BJ (cell line): ENCODE results near the gene KIAA0232. TPM values are rescaled to one million over a fixed set of nuclear protein-coding genes. Genes with fewer than 3 reads are reported as not detected.

Experiments used
- CTCF ChIA-PET: fragments of 350-600 bp; formaldehyde crosslinking; extraction: SDS; loops from one replicate; lab custom pipeline; 2021; ENCODE audit warnings: antibody characterized with exemption, inconsistent platforms; lab: Yijun Ruan, JAX
- POLR2A ChIA-PET: fragments of 300-600 bp; sonication (Branson Sonifier 250); formaldehyde crosslinking; extraction: SDS; loops from one replicate; lab custom pipeline; 2021; ENCODE audit warnings: antibody characterized with exemption; lab: Charles Lee
- DNase-seq: peaks from one replicate; pipeline ENCODE4 v3.0.0-alpha.2; 2011; ENCODE audit warnings: low read depth
- H3K27me3 ChIP-seq: 2 replicates; pipeline ENCODE4 v1.6.0; 2011; ENCODE audit warnings: low read length; ENCODE audit not compliant: control insufficient read depth, insufficient read depth
- H3K36me3 ChIP-seq: 2 replicates; pipeline ENCODE4 v1.5.1; 2011; ENCODE audit warnings: low read length; ENCODE audit not compliant: control insufficient read depth, insufficient read depth
- H3K4me3 ChIP-seq: 2 replicates; pipeline ENCODE4 v1.5.1; 2011; ENCODE audit warnings: low read depth, mild to moderate bottlenecking, control low read depth, low read length
- CTCF ChIP-seq: IDR thresholded peaks from 2 replicates; pipeline ENCODE4 v1.5.1; 2011; ENCODE audit warnings: low read depth, mild to moderate bottlenecking, control low read depth, inconsistent platforms, low read length, moderate library complexity; ENCODE audit not compliant: insufficient read depth
- polyA minus RNA-seq: library from RNA; depleted of rRNA, polyadenylated mRNA; stranded (reverse); fragments of >200 nt; gene quantifications from 2 replicates; pipeline ENCODE4 v1.2.3, GENCODE V29; 2011; rRNA and poly(A)+ RNA removed
- polyA plus RNA-seq: library from polyadenylated mRNA; depleted of rRNA; stranded (reverse); fragments of >200 nt; gene quantifications from 2 replicates; pipeline ENCODE4 v1.2.3, GENCODE V29; 2011; rRNA removed

KIAA0232 gene
- polyA plus RNA-seq: 11.0 and 17.0 TPM in 2 replicates
- polyA minus RNA-seq: 8.8 and 9.0 TPM in 2 replicates

- Histone ChIP-seq H3K36me3 (no peaks in the 10 kb centered on the region), H3K4me3 (peak within 1 kb of the TSS; percentile 94), H3K27me3 (no peaks in the 10 kb centered on the region; the same call in 1 of the 2 replicates)
- DNase-seq: peak; percentile 19
- ChIA-PET POLR2A (no interaction called here), CTCF (interaction anchor here (1.0 kb wide), 1 partner anchor 91 kb away, joined by 3 read pairs; no protein-coding TSS in a partner anchor)
- TF ChIP-seq CTCF: no peak
Measured at GRCh38 chr4:6782147-6782845, at the start of gene KIAA0232. KIAA0232 (plus strand) TSS chr4:6782727; CDS start chr4:6824454, 41,727 bp downstream.

- Histone ChIP-seq H3K4me3 (no peak overlapping the region), H3K36me3 (no peaks in the 10 kb centered on the region), H3K27me3 (no peaks in the 10 kb centered on the region)
- TF ChIP-seq CTCF: no peak
- ChIA-PET CTCF (interaction anchor here (0.6 kb wide), 1 partner anchor 24 kb away, joined by 3 read pairs; no protein-coding TSS in a partner anchor), POLR2A (no interaction called here)
- no peak for DNase-seq
Measured at GRCh38 chr4:6733358-6734164, 49.0 kb upstream of the KIAA0232 start.

GRCh38 chr4:6734165-6734786 is 48.3 kb upstream of the KIAA0232 start:
- DNase-seq: no peak
- CTCF ChIA-PET: interaction anchor here (0.7 kb wide), 1 partner anchor 14 kb away, joined by 3 read pairs; no protein-coding TSS in a partner anchor

GRCh38 chr4:6739920-6740319 is 42.6 kb upstream of the KIAA0232 start:
- CTCF ChIA-PET: no interaction called here
- TF ChIP-seq CTCF: no peak
- no peak for DNase-seq
- H3K27me3 ChIP-seq: no peaks in the 10 kb centered on the region; the same call in none of the 2 replicates
- H3K36me3 ChIP-seq: no peaks in the 10 kb centered on the region
- no peak overlapping the region for H3K4me3 ChIP-seq
- POLR2A ChIA-PET: no interaction called here

More at GRCh38 chr4:6734165-6734786, 48.3 kb upstream of the KIAA0232 start:
- TF ChIP-seq CTCF: no peak
- POLR2A ChIA-PET: no interaction called here
- Histone ChIP-seq H3K36me3 (no peaks in the 10 kb centered on the region), H3K27me3 (no peaks in the 10 kb centered on the region), H3K4me3 (no peak overlapping the region)
